SK-N-SH treated with all-trans-retinoic acid at 6 μM for 48 hours (cell line): ENCODE measurements around the gene LIMS1.

Experiments used
- ARNTL ChIP-seq: fragments of 450-650 bp; formaldehyde crosslinking; IDR thresholded peaks from 2 replicates; pipeline ENCODE4 v1.5.0; 2020; ENCODE audit warnings: low read depth, mild to moderate bottlenecking, moderate library complexity, borderline replicate concordance
- ESRRG ChIP-seq: fragments of 250-450 bp; sonication (Bioruptor Pico); IDR thresholded peaks from 2 replicates; pipeline ENCODE4 v1.6.1; 2021; ENCODE audit warnings: mild to moderate bottlenecking
- OSR1 ChIP-seq: fragments of 250-450 bp; sonication (Bioruptor Pico); IDR thresholded peaks from 2 replicates; pipeline ENCODE4 v1.8.0; 2022; ENCODE audit warnings: moderate library complexity, mild to moderate bottlenecking, inconsistent platforms
- TF ChIP-seq, protein P1 (sequence below): fragments of 250-450 bp; sonication (Bioruptor Pico); IDR thresholded peaks from 2 replicates; pipeline ENCODE4 v1.8.0; 2020; ENCODE audit warnings: mild to moderate bottlenecking, moderate library complexity, borderline replicate concordance

DNA sequence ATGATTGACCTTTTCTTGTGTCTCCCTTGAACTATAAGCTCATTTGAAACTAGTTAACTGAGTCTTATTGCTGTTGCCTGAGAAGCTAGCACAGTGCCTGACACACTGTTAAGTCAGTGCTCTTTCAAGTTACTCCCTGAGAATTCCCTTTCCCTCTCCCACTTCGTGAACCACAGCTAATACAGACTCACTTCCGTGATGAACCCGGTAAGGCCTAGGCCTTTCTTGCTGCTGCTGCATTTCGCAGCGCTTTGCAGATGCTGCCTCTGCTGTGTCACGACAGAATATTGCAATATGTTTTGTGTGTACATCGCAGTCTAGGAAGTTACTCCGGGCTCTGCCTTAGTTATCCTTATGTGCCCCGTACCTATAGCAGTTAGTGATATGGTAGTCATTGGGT is 42.8 kb downstream of the LIMS1 start:
- no peak for TF ChIP-seq ARNTL
- TF ChIP-seq, protein P1, sequence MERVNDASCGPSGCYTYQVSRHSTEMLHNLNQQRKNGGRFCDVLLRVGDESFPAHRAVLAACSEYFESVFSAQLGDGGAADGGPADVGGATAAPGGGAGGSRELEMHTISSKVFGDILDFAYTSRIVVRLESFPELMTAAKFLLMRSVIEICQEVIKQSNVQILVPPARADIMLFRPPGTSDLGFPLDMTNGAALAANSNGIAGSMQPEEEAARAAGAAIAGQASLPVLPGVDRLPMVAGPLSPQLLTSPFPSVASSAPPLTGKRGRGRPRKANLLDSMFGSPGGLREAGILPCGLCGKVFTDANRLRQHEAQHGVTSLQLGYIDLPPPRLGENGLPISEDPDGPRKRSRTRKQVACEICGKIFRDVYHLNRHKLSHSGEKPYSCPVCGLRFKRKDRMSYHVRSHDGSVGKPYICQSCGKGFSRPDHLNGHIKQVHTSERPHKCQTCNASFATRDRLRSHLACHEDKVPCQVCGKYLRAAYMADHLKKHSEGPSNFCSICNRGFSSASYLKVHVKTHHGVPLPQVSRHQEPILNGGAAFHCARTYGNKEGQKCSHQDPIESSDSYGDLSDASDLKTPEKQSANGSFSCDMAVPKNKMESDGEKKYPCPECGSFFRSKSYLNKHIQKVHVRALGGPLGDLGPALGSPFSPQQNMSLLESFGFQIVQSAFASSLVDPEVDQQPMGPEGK (CRISPR knock-in tag) = no peak
- no peak for TF ChIP-seq OSR1
- no peak for TF ChIP-seq ESRRG (CRISPR knock-in tag)
